K562 (cell line): ENCODE measurements around the gene YEATS2. TPM values are rescaled to one million over a fixed set of nuclear protein-coding genes. Genes with fewer than 3 reads are reported as not detected.

Experiments
- ATAC-seq: fragments of 200-7000 bp; cut with Tn5 transposase; 3 replicates; pipeline ENCODE4 v1.9.1; 2020; ENCODE audit warnings: moderate library complexity
- BruUV-seq: library from RNA; stranded (reverse); fragments of 400-500 nt; replicated peaks from 2 replicates; lab custom pipeline; 2021; lab: Mats Ljungman, UMichigan
- CTCF ChIA-PET: fragments of 300-600 bp; formaldehyde crosslinking; extraction: SDS; loops from one replicate; lab custom pipeline; 2021; ENCODE audit warnings: low intra/inter-chr PET ratio; lab: Yijun Ruan, JAX
- POLR2A ChIA-PET: fragments of 300-600, 350-650 bp; sonication (Branson Sonifier 250); formaldehyde crosslinking; extraction: SDS; loops from one replicate; lab custom pipeline; 2021; ENCODE audit warnings: antibody characterized with exemption, inconsistent platforms; lab: Yijun Ruan, JAX
- DNase-seq, 4 experiments: peaks; one replicate each; pipeline versions ENCODE4 v3.0.0 to v3.0.0-alpha.2; 2011 to 2018; ENCODE audit warnings: low spot score in 3 of 4, mixed read lengths in 3 of 4; ENCODE audit errors: extremely low read depth in 1 of 4
- FAIRE-seq: peaks from 2 replicates; lab custom pipeline; 2011; peaks lifted over from hg19 to GRCh38; lab: Jason Lieb, UNC
- H2AFZ ChIP-seq: 2 replicates; pipeline ENCODE4 v1.6.0; 2011; ENCODE audit warnings: low read depth, low read length, control low read depth, inconsistent platforms
- H3K27ac ChIP-seq: fragments of 200-600 bp; 3 replicates; pipeline ENCODE4 v1.8.0; 2011; ENCODE audit warnings: low read depth, mild to moderate bottlenecking, control low read depth, inconsistent platforms, low read length, moderate library complexity, mixed read lengths; ENCODE audit errors: extremely low read depth
- H3K27me3 ChIP-seq, 2 experiments: fragments of 300-600 bp in 1 of 2; 2 replicates in 1 of 2; 3 replicates in 1 of 2; pipeline versions ENCODE4 v1.6.0 to v1.8.0; 2011; ENCODE audit warnings: inconsistent platforms in 2 of 2, low read length in 2 of 2, mild to moderate bottlenecking in 1 of 2, mixed read lengths in 1 of 2, moderate library complexity in 1 of 2; ENCODE audit not compliant: control insufficient read depth in 2 of 2, insufficient read depth in 2 of 2
- H3K36me3 ChIP-seq: fragments of 300-600 bp; 3 replicates; pipeline ENCODE4 v1.8.0; 2011; ENCODE audit warnings: mild to moderate bottlenecking, low read length, inconsistent platforms; ENCODE audit not compliant: control insufficient read depth, insufficient read depth
- H3K4me1 ChIP-seq, 2 experiments: fragments of 200-600 bp in 1 of 2; replicated peaks in 1 of 2; 2 replicates in 1 of 2; 3 replicates in 1 of 2; pipeline versions ENCODE4 v1.5.1 to v1.8.0; 2011; ENCODE audit warnings: inconsistent platforms in 2 of 2, low read length in 2 of 2, mild to moderate bottlenecking in 1 of 2, mixed read lengths in 1 of 2, moderate library complexity in 1 of 2; ENCODE audit not compliant: control insufficient read depth in 2 of 2, insufficient read depth in 2 of 2
- H3K4me2 ChIP-seq: 2 replicates; pipeline ENCODE4 v1.6.1; 2011; ENCODE audit warnings: low read length, control low read depth, inconsistent platforms, mixed read lengths; ENCODE audit not compliant: insufficient read depth
- H3K4me3 ChIP-seq: fragments of 200-600 bp; sonication (generic), shearing (Covaris generic); 2 replicates; pipeline ENCODE4 v1.5.1; 2016; ENCODE audit warnings: control low read depth, inconsistent platforms
- H3K79me2 ChIP-seq: fragments of 200-600 bp; 3 replicates; pipeline ENCODE4 v1.8.0; 2011; ENCODE audit warnings: low read length, inconsistent platforms; ENCODE audit not compliant: control insufficient read depth, insufficient read depth
- H3K9ac ChIP-seq, 2 experiments: 2 replicates each; pipeline versions ENCODE4 v1.6.0 to v1.6.1; 2011; ENCODE audit warnings: low read depth in 2 of 2, low read length in 2 of 2, control low read depth in 1 of 2, inconsistent platforms in 1 of 2, mild to moderate bottlenecking in 1 of 2, mixed read lengths in 1 of 2; ENCODE audit not compliant: insufficient read depth in 1 of 2
- H3K9me1 ChIP-seq: one replicate; pipeline ENCODE4 v1.6.0; 2011; ENCODE audit warnings: inconsistent platforms, mild to moderate bottlenecking, low read length, moderate library complexity; ENCODE audit not compliant: control insufficient read depth, insufficient read depth
- H3K9me3 ChIP-seq: replicated peaks from 2 replicates; pipeline ENCODE4 v1.5.1; 2011; ENCODE audit warnings: low read depth, low read length, inconsistent platforms; ENCODE audit not compliant: control insufficient read depth, insufficient read depth
- H4K20me1 ChIP-seq: replicated peaks from 2 replicates; pipeline ENCODE4 v1.6.1; 2011; ENCODE audit warnings: low read length, inconsistent platforms, mixed read lengths; ENCODE audit not compliant: control insufficient read depth, insufficient read depth
- CTBP1 ChIP-seq: fragments of 450-650 bp; IDR thresholded peaks from 2 replicates; pipeline ENCODE4 v1.6.1; 2016; ENCODE audit warnings: borderline replicate concordance
- CTCF ChIP-seq, 3 experiments: IDR thresholded peaks in 2 of 3; conservative IDR thresholded peaks in 1 of 3; 2 replicates each; pipeline ENCODE4 v1.5.1; 2011 to 2012; ENCODE audit warnings: low read length in 3 of 3, mild to moderate bottlenecking in 3 of 3, control low read depth in 2 of 3, improper control_type of control experiment in 1 of 3, inconsistent platforms in 1 of 3, low read depth in 1 of 3, mixed read lengths in 1 of 3, moderate library complexity in 1 of 3; ENCODE audit not compliant: insufficient read depth in 2 of 3
- E4F1 ChIP-seq: fragments of 250-450 bp; sonication (Bioruptor Pico); IDR thresholded peaks from 2 replicates; pipeline ENCODE4 v1.5.0; 2021; ENCODE audit warnings: mild to moderate bottlenecking, borderline replicate concordance
- ERF ChIP-seq: fragments of 450-650 bp; formaldehyde crosslinking; IDR thresholded peaks from 2 replicates; pipeline ENCODE4 v1.4.0; 2020; ENCODE audit warnings: mild to moderate bottlenecking, mixed read lengths
- HDAC2 ChIP-seq: fragments of 450-650 bp; IDR thresholded peaks from 2 replicates; pipeline ENCODE4 v1.6.1; 2016; ENCODE audit warnings: mild to moderate bottlenecking
- HINFP ChIP-seq: fragments of 450-650 bp; conservative IDR thresholded peaks from 2 replicates; pipeline ENCODE4 v1.6.1; 2016; ENCODE audit warnings: missing genetic modification characterization, low read depth, mild to moderate bottlenecking, control low read depth, missing compliant biosample characterization
- MEF2A ChIP-seq: IDR thresholded peaks from 2 replicates; pipeline ENCODE4 v1.6.1; 2011; ENCODE audit warnings: low read depth, mild to moderate bottlenecking, low read length, moderate library complexity; ENCODE audit not compliant: control insufficient read depth
- RAD51 ChIP-seq: fragments of 450-650 bp; IDR thresholded peaks from 2 replicates; pipeline ENCODE4 v1.7.1; 2016; ENCODE audit warnings: low read depth, mild to moderate bottlenecking, borderline replicate concordance
- RBM34 ChIP-seq: fragments of 200-400 bp; formaldehyde crosslinking; IDR thresholded peaks from 2 replicates; pipeline ENCODE4 v1.6.1; 2018; ENCODE audit warnings: low read length, borderline replicate concordance; ENCODE audit not compliant: insufficient read depth
- SMAD4 ChIP-seq: fragments of 250-450 bp; sonication (Bioruptor Pico); conservative IDR thresholded peaks from 2 replicates; pipeline ENCODE4 v1.8.0; 2021; ENCODE audit warnings: inconsistent platforms, mild to moderate bottlenecking, moderate library complexity
- TCF15 ChIP-seq: fragments of 250-450 bp; sonication (Bioruptor Pico); IDR thresholded peaks from 2 replicates; pipeline ENCODE4 v1.8.0; 2022; ENCODE audit warnings: moderate library complexity, mild to moderate bottlenecking, inconsistent platforms
- ZBTB1 ChIP-seq: sonication (generic); formaldehyde crosslinking; IDR thresholded peaks from 2 replicates; pipeline ENCODE4 v1.8.1; 2023; ENCODE audit warnings: missing genetic modification reagents, low read depth, mild to moderate bottlenecking, borderline replicate concordance
- ZNF324 ChIP-seq: fragments of 250-450 bp; sonication (Bioruptor Pico); IDR thresholded peaks from 2 replicates; pipeline ENCODE4 v1.4.0; 2020; ENCODE audit warnings: mild to moderate bottlenecking
- ZNF778 ChIP-seq: fragments of 450-650 bp; formaldehyde crosslinking; IDR thresholded peaks from 2 replicates; pipeline ENCODE4 v1.4.0; 2020; ENCODE audit warnings: mild to moderate bottlenecking, moderate library complexity
- WGBS: fragments of 100-300 bp; shearing (Covaris generic); methylation state at CpG from one replicate; pipeline ENCODE4 v1.1.6; 2016; ENCODE audit warnings: low coverage, mixed read lengths; ENCODE audit not compliant: insufficient coverage; ENCODE audit errors: missing lambda C conversion rate; 5-methylcytosine and 5-hydroxymethylcytosine counted together
- in situ Hi-C: fragments of 300-500 bp; cut with MboI; formaldehyde crosslinking; loops from 4 replicates; pipeline ENCODE4 v1.15.0; 2018; ENCODE audit warnings: inconsistent platforms, mixed read lengths
- intact Hi-C: fragments of 100-400 bp; cut with micrococcal nuclease; formaldehyde crosslinking; loops from 2 replicates; pipeline ENCODE4 v1.14.2; 2022
- polyA plus RNA-seq, 8 experiments: library from polyadenylated mRNA; depleted of rRNA in 4 of 8; stranded (reverse) in 5 of 8; unstranded in 3 of 8; fragments of >200 nt; fragmentation: Nextera tagmentation in 2 of 8; fragmentation: Illumina TruSeq in 1 of 8; extraction: Ambion mirVana in 2 of 8; extraction: Trizol in 1 of 8; gene quantifications; 2 replicates each; pipeline versions ENCODE4 v1.2.1 to v1.2.3, GENCODE V29; 2011 to 2014; ENCODE audit warnings: inconsistent platforms in 1 of 8, missing spikeins in 1 of 8
- total RNA-seq, 7 experiments: library from RNA; depleted of rRNA in 6 of 7; stranded (reverse); fragments of >200 nt in 6 of 7; fragmentation: Illumina TruSeq in 2 of 7; extraction: Trizol in 2 of 7; gene quantifications; 2 replicates each; pipeline versions ENCODE4 v1.2.1 to v1.2.3, GENCODE V29; 2011 to 2021; ENCODE audit warnings: low replicate concordance in 1 of 7

The YEATS2 gene
- total and polyA plus RNA-seq, 9 of the 15 experiments (the other 6 are each of a cell fraction or from before 2014, with no cell fraction given), result 1.8 to 35.2 (median 19.0) TPM

- Histone ChIP-seq H3K4me3 (no peak overlapping the region), H3K9me3 (no peaks in the 10 kb centered on the region), H3K4me1 (no peaks in the 10 kb centered on the region), H3K36me3 (peaks cover 71% of the 10 kb centered on the region), H3K9me1 (no peaks in the 10 kb centered on the region), H3K27me3 (no peaks in the 10 kb centered on the region), H3K79me2 (no peaks in the 10 kb centered on the region), H3K4me2 (no peak overlapping the region), H2AFZ (no peak overlapping the region), H4K20me1 (no peaks in the 10 kb centered on the region), H3K9ac (no peak overlapping the region), H3K27ac (no peak overlapping the region)
- 74% methylated on average over 7 of the region's 7 CpGs for WGBS
- intact Hi-C loops, result no loop called here
- FAIRE-seq (no peak), ATAC-seq (no peak), DNase-seq (no peak)
- ChIA-PET POLR2A (no interaction called here), CTCF (no interaction called here)
- BruUV-seq, result no TSS peak
- in situ Hi-C loops, result no loop called here
- TF ChIP-seq RAD51 (no peak), ZNF778 (CRISPR knock-in tag) (no peak), ERF (CRISPR knock-in tag) (no peak), SMAD4 (CRISPR knock-in tag) (no peak), HINFP (tag) (no peak), HDAC2 (no peak), ZBTB1 (CRISPR knock-in tag) (no peak), MEF2A (no peak), CTCF (IDR thresholded peaks at IDR 0.05 in 2 of 3, conservative IDR thresholded peaks at IDR 0.05 in 1 of 3; ENCODE audit: insufficient read depth in 2 of 3, low read depth in 1 of 3, low read length in 3 of 3) (no peak), E4F1 (no peak), CTBP1 (no peak), TCF15 (no peak), RBM34 (no peak), ZNF324 (no peak)
These were observed 36.0 kb downstream of the YEATS2 start for GRCh38 chr3:183733553-183733952.
